DOHH2 (cell line): Measurements from ENCODE around the gene EPHA6.

Experiments
- H3F3A ChIP-seq: fragments of 200-600 bp; sonication (generic), shearing (Covaris generic); 2 replicates; pipeline ENCODE4 v1.6.0; 2016; ENCODE audit warnings: antibody characterized with exemption, mild to moderate bottlenecking; ENCODE audit not compliant: control insufficient read depth, insufficient read depth
- H3K27ac ChIP-seq: fragments of 200-600 bp; sonication (generic); 2 replicates; pipeline ENCODE4 v1.5.1; 2014; ENCODE audit warnings: low read depth, mild to moderate bottlenecking, low read length, moderate library complexity
- H3K27me3 ChIP-seq: fragments of 200-600 bp; sonication (generic); 2 replicates; pipeline ENCODE4 v1.6.1; 2014; ENCODE audit warnings: mild to moderate bottlenecking, low read length, mixed read lengths; ENCODE audit not compliant: control insufficient read depth
- H3K36me3 ChIP-seq: fragments of 200-600 bp; sonication (generic); 2 replicates; pipeline ENCODE4 v1.6.1; 2014; ENCODE audit warnings: mild to moderate bottlenecking, low read length, moderate library complexity, mixed read lengths; ENCODE audit not compliant: control insufficient read depth
- H3K4me1 ChIP-seq: fragments of 200-600 bp; sonication (generic); 2 replicates; pipeline ENCODE4 v1.6.1; 2014; ENCODE audit warnings: mild to moderate bottlenecking, low read length, mixed read lengths; ENCODE audit not compliant: control insufficient read depth
- H3K4me2 ChIP-seq: fragments of 200-600 bp; sonication (generic); 2 replicates; pipeline ENCODE4 v1.6.0; 2014; ENCODE audit warnings: mild to moderate bottlenecking, low read length, moderate library complexity
- H3K4me3 ChIP-seq: fragments of 200-600 bp; sonication (generic); 2 replicates; pipeline ENCODE4 v1.5.1; 2014; ENCODE audit warnings: mild to moderate bottlenecking, low read length, mixed read lengths
- H3K79me2 ChIP-seq: fragments of 200-600 bp; sonication (generic); 2 replicates; pipeline ENCODE4 v1.6.1; 2014; ENCODE audit warnings: mild to moderate bottlenecking, low read length, mixed read lengths; ENCODE audit not compliant: control insufficient read depth
- H3K9me2 ChIP-seq: fragments of 200-600 bp; sonication (generic); replicated peaks from 2 replicates; pipeline ENCODE4 v1.6.1; 2014; ENCODE audit warnings: mild to moderate bottlenecking, low read length, mixed read lengths; ENCODE audit not compliant: control insufficient read depth
- H3K9me3 ChIP-seq: fragments of 200-600 bp; sonication (generic); 2 replicates; pipeline ENCODE4 v1.6.1; 2014; ENCODE audit warnings: antibody characterized with exemption, low read length, mixed read lengths; ENCODE audit not compliant: control insufficient read depth, insufficient read depth
- H4K20me1 ChIP-seq: fragments of 200-600 bp; sonication (generic); 2 replicates; pipeline ENCODE4 v1.6.0; 2014; ENCODE audit warnings: low read depth, mild to moderate bottlenecking, antibody characterized with exemption, low read length, moderate library complexity; ENCODE audit not compliant: control insufficient read depth, insufficient read depth
- CTCF ChIP-seq: fragments of 200-600 bp; sonication (generic); IDR thresholded peaks from one replicate; pipeline ENCODE4 v1.5.1; 2014; ENCODE audit warnings: antibody characterized with exemption, mild to moderate bottlenecking, low read depth, low read length; ENCODE audit not compliant: poor library complexity, severe bottlenecking
- EZH2phosphoT487 ChIP-seq: fragments of 200-600 bp; sonication (generic); IDR thresholded peaks from 2 replicates; pipeline ENCODE4 v1.6.1; 2017; ENCODE audit warnings: borderline replicate concordance, mild to moderate bottlenecking, antibody characterized with exemption, low read length, moderate library complexity, mixed read lengths

Gene EPHA6

GRCh38 chr3:97070302-97070701 lies 255.9 kb downstream of the EPHA6 start:
- H3K4me3 ChIP-seq: no peak overlapping the region
- H3F3A ChIP-seq: no peaks in the 10 kb centered on the region
- no peaks in the 10 kb centered on the region for H4K20me1 ChIP-seq
- H3K9me2 ChIP-seq: no peaks in the 10 kb centered on the region
- no peak overlapping the region for H3K27ac ChIP-seq
- H3K27me3 ChIP-seq: no peaks in the 10 kb centered on the region
- no peaks in the 10 kb centered on the region for H3K79me2 ChIP-seq
- H3K4me2 ChIP-seq: no peak overlapping the region
- H3K9me3 ChIP-seq: no peaks in the 10 kb centered on the region
- no peaks in the 10 kb centered on the region for H3K4me1 ChIP-seq
- no peaks in the 10 kb centered on the region for H3K36me3 ChIP-seq
- TF ChIP-seq CTCF (no peak), EZH2phosphoT487 (no peak)

GRCh38 chr3:97074546-97074945 lies 260.2 kb downstream of the EPHA6 start:
- H4K20me1 ChIP-seq: no peaks in the 10 kb centered on the region
- H3F3A ChIP-seq: no peaks in the 10 kb centered on the region
- no peaks in the 10 kb centered on the region for H3K9me2 ChIP-seq
- no peaks in the 10 kb centered on the region for H3K4me1 ChIP-seq
- H3K27me3 ChIP-seq: no peaks in the 10 kb centered on the region
- TF ChIP-seq EZH2phosphoT487 (no peak), CTCF (no peak)
- H3K36me3 ChIP-seq: no peaks in the 10 kb centered on the region
- H3K4me3 ChIP-seq: no peak overlapping the region
- H3K79me2 ChIP-seq: no peaks in the 10 kb centered on the region
- no peaks in the 10 kb centered on the region for H3K9me3 ChIP-seq
- H3K27ac ChIP-seq: no peak overlapping the region
- H3K4me2 ChIP-seq: no peak overlapping the region

GRCh38 chr3:97076673-97077072 lies 262.3 kb downstream of the EPHA6 start:
- H3K4me3 ChIP-seq: no peak overlapping the region
- no peaks in the 10 kb centered on the region for H3K9me3 ChIP-seq
- no peaks in the 10 kb centered on the region for H3K27me3 ChIP-seq
- no peaks in the 10 kb centered on the region for H3F3A ChIP-seq
- H3K79me2 ChIP-seq: no peaks in the 10 kb centered on the region
- no peaks in the 10 kb centered on the region for H3K9me2 ChIP-seq
- no peaks in the 10 kb centered on the region for H3K36me3 ChIP-seq
- no peaks in the 10 kb centered on the region for H3K4me1 ChIP-seq
- H4K20me1 ChIP-seq: no peaks in the 10 kb centered on the region
- no peak overlapping the region for H3K27ac ChIP-seq
- no peak overlapping the region for H3K4me2 ChIP-seq
- TF ChIP-seq EZH2phosphoT487 (no peak), CTCF (no peak)

GRCh38 chr3:97089621-97090020 lies 275.2 kb downstream of the EPHA6 start:
- Histone ChIP-seq H4K20me1 (no peaks in the 10 kb centered on the region), H3K36me3 (no peaks in the 10 kb centered on the region), H3K4me3 (no peak overlapping the region), H3K4me2 (no peak overlapping the region), H3F3A (no peaks in the 10 kb centered on the region), H3K9me3 (no peaks in the 10 kb centered on the region), H3K79me2 (no peaks in the 10 kb centered on the region), H3K27ac (no peak overlapping the region), H3K4me1 (no peaks in the 10 kb centered on the region), H3K27me3 (no peaks in the 10 kb centered on the region), H3K9me2 (no peaks in the 10 kb centered on the region)
- no peak for TF ChIP-seq EZH2phosphoT487
- TF ChIP-seq CTCF: no peak
